HG02610 (cell line): ENCODE measurements around the gene TCOF1.
A peak's percentile ranks its signal among the peaks of the same experiment; 100 is the strongest.

ENCODE experiments used
- ATAC-seq: cut with Tn5 transposase; IDR thresholded peaks from one replicate; pipeline ENCODE4 v1.9.1; 2021; ENCODE audit warnings: mild to moderate bottlenecking, moderate library complexity; ENCODE audit not compliant: unreplicated experiment

TCOF1 gene

GRCh38 chr5:150357326-150358260 lies at the start of gene TCOF1:
Gene TCOF1 (plus strand): TSS chr5:150357697. CDS start chr5:150357747, 50 bp downstream.
- ATAC-seq, result peak; percentile 94

GRCh38 chr5:150309101-150309885 lies 48.2 kb upstream of the TCOF1 start:
- no peak for ATAC-seq

GRCh38 chr5:150309886-150310239 lies 47.6 kb upstream of the TCOF1 start:
- no peak for ATAC-seq

- no peak for ATAC-seq
Observed at GRCh38 chr5:150310246-150310645, 47.3 kb upstream of the TCOF1 start.

- ATAC-seq, result no peak
Observed at GRCh38 chr5:150311015-150311692, 46.3 kb upstream of the TCOF1 start.

GRCh38 chr5:150312518-150312917 lies 45.0 kb upstream of the TCOF1 start:
- no peak for ATAC-seq

- ATAC-seq, result no peak
Observed at GRCh38 chr5:150313501-150313900, 44.0 kb upstream of the TCOF1 start.

GRCh38 chr5:150313921-150314716 lies 43.4 kb upstream of the TCOF1 start:
- no peak for ATAC-seq

GRCh38 chr5:150315245-150315644 lies 42.3 kb upstream of the TCOF1 start:
- ATAC-seq, result no peak

- no peak for ATAC-seq
Observed at GRCh38 chr5:150316320-150316719, 41.2 kb upstream of the TCOF1 start.

GRCh38 chr5:150317048-150318003 lies 40.2 kb upstream of the TCOF1 start:
- ATAC-seq, result no peak

GRCh38 chr5:150318613-150319483 lies 38.6 kb upstream of the TCOF1 start:
- no peak for ATAC-seq

- no peak for ATAC-seq
Observed at GRCh38 chr5:150319484-150319790, 38.1 kb upstream of the TCOF1 start.

GRCh38 chr5:150320044-150320613 lies 37.4 kb upstream of the TCOF1 start:
- ATAC-seq, result no peak

- no peak for ATAC-seq
Observed at GRCh38 chr5:150321211-150321610, 36.3 kb upstream of the TCOF1 start.

GRCh38 chr5:150321784-150322183 lies 35.7 kb upstream of the TCOF1 start:
- no peak for ATAC-seq

GRCh38 chr5:150322202-150322601 lies 35.3 kb upstream of the TCOF1 start:
- no peak for ATAC-seq

- ATAC-seq, result no peak
Observed at GRCh38 chr5:150323092-150323491, 34.4 kb upstream of the TCOF1 start.
